NCI-H526 (cell line): ENCODE measurements around the gene NALCN.
"Not testable (repeated sequence)": the region's sequence is repeated elsewhere in the genome, so short reads cannot be mapped to it uniquely, and the experiment has no call there.

Experiments
- DNase-seq, 2 experiments: peaks; one replicate each; lab custom pipeline; 2025; lab: John Stamatoyannopoulos, UW

The NALCN gene

DNA sequence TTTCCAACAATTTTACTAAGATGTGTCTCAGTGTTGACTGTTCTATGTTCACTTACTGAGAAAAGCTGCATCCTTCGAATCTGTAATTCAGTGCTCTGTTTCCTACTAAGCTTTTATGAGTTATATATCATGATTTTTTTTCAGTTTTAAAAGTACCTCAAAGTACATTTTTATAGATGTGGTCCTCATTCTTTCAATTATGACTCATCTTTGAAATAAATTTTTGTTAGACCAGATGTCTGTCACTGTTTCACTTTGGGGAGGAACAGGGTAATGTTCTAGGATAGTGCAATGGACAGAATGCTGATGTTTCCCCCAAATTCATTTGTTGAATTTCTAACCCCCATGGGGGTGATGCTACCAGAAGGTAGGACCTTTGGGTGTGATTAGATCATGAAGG lies 74.8 kb downstream of the NALCN start:
- DNase-seq = no peak

DNA sequence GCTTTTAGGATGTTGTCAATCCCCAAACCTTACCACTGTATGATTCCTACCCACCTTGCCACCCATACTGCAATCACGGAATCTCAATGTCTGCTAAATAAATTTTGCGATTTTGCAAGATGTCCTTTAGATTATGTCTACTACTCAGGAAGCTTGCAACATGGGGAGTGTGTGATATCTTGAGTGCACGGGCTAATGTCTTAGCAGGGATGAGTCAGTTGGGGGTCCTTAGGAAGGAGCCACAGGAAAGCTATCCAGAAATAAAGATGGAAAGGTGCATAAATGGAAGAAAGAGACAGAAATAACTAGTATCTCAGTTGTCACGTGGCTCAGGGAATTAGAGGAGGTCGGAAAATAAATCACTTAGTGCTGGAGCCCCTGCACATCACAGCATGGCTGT lies 77.1 kb downstream of the NALCN start:
- DNase-seq = no peak

DNA sequence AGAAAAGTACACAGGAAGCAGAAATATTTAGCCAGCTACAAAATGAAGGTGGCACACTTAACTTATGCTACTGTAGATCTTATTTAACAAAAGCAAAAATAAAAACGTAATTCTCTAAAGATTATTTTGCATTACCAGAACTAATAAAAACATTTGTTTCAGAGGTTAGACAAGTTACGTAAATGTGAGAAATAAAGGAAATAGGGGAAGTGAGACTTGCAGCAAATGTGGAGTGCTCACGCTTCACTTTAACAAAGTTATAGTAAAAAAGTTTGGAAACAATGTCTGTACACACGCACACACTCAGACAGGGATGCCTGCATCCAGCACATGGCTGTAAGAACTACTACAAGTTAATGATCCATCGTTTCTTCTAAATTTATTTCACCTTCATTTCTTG lies 83.7 kb downstream of the NALCN start:
- DNase-seq = no peak

GRCh38 chr13:101331731-101332130 lies 84.6 kb downstream of the NALCN start:
- DNase-seq = no peak

- DNase-seq = no peak
Observed at GRCh38 chr13:101327871-101328270, 88.4 kb downstream of the NALCN start.

- no peak for DNase-seq
Observed at GRCh38 chr13:101326710-101327109, 89.6 kb downstream of the NALCN start.

- no peak for DNase-seq
Observed at GRCh38 chr13:101325423-101325822, 90.9 kb downstream of the NALCN start.

DNA sequence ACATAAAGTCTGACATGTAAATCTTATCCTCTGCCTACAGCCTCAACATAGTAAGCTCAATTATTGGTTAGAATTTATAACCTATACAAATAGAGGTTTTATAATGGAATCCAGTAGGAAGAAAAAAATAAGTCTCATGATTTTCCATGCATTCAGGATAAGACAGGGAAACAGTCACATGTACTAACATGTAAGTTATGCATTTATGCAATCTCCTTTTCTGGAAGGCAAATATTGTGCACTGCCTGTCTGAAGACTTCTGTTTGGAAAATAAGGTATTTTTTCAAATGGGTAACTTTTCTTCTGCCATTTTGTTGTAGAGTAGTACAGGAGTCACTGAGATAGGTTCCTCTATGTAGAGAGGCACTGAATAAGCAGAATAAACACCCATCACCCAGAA lies 92.7 kb downstream of the NALCN start:
- no peak for DNase-seq

GRCh38 chr13:101317986-101318523 lies 98.3 kb downstream of the NALCN start:
- no peak for DNase-seq

GRCh38 chr13:101313479-101313878 lies 102.8 kb downstream of the NALCN start:
- DNase-seq = not testable (repeated sequence)

- no peak for DNase-seq
Observed at GRCh38 chr13:101309014-101309619, 107.2 kb downstream of the NALCN start.

DNA sequence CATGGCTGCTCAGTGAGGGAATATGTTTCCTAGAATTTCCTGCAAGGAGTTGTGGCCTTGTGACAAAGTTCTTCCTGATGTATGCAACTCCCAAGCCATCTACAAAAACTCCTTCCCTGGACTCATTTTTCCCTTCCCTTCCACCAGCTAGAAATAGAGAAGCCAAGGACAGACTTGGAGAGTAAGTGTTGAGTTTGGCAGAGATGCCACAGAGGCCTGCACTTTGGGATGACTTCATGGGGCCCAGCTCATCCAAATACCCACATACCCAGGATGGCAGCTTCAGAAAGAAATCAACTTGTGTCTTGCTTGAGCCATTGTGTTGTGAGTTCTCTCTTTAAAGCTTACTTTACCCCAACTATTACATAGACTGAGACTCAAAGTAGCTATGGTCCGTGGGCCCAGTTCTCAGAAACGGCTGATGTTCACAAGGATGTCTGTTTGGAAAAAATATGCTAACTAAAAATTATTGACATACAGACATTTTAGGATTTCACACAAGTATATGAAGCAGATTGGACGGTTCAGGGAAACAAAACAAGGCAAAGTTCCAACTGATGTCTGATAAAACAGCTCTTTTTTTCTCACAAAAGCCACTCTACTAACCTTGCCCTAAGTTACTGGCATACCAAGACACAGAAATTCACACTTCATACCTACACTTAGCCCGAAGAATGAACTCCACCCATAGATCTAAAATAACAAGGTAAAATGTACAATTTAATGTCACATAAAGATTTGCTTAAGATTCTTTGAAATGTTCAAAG lies 107.9 kb downstream of the NALCN start:
- no peak for DNase-seq

DNA sequence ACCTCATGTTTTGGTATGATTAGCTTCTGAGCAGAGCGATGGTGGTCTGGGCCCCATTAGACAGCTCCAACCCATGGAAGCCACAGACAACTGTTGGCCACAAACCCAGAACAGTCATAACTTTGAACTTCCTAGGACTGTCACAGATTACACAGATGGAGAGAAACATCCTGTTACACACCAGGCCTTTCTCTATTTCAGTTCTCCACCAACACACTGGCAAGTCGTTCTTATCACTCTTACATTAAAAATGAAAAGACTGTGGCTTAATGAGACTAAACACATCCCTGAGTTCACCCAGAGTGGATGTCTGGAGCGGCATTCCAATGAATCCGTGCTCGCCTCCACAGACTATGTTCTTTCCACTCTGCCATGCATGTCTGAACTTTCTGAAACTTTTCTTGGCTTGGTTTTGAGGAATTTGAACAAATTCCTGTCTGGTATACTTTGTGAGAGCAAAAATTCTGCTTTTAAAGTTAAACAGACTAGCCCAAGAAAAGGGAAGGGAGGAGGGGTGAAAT lies 109.1 kb downstream of the NALCN start:
- no peak for DNase-seq

DNA sequence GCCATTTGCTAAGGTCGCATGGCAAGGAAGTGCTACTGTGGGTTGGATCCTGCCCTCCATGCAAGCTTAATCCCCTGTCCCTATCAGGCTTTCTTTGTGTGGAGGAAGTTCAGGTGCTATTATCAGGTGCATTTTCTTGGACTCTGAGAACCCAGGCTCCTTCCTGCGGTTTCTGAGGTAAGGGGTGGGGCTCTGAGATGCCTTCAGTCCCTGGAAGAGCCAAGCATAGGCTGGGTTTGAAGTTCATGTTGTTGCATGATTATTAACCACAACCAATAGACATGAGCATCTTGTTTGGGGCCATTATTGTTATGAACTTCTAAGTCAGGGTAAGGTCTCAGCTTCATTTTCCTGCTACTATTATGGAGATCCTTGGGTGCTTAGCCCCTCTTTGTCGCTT lies 109.5 kb downstream of the NALCN start:
- DNase-seq = no peak

GRCh38 chr13:101305981-101306411 lies 110.3 kb downstream of the NALCN start:
- no peak for DNase-seq

- DNase-seq = no peak
Observed at GRCh38 chr13:101303521-101303920, 112.8 kb downstream of the NALCN start.

DNA sequence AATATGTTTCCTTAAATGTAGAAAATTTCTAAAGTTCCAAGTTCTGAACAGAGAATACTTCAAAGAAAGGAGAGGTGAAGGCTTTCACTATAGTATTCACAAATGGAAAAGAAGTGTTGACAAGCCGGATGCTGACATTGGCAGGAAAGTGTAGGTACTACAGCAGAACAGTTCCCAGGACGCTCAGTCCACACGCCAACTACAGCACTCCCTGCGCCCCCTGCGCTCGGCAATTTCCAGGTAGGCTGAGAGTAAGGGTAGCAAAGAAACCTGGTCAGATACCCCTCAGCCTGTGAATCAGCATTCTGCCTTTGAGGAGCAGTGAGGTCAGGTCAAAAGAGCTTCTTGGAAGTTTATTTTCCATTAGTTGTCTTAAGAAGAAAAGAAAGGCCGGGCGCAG lies 115.3 kb downstream of the NALCN start:
- no peak for DNase-seq

GRCh38 chr13:101300531-101300930 lies 115.8 kb downstream of the NALCN start:
- no peak for DNase-seq

GRCh38 chr13:101298517-101298916 lies 117.8 kb downstream of the NALCN start:
- no peak for DNase-seq

DNA sequence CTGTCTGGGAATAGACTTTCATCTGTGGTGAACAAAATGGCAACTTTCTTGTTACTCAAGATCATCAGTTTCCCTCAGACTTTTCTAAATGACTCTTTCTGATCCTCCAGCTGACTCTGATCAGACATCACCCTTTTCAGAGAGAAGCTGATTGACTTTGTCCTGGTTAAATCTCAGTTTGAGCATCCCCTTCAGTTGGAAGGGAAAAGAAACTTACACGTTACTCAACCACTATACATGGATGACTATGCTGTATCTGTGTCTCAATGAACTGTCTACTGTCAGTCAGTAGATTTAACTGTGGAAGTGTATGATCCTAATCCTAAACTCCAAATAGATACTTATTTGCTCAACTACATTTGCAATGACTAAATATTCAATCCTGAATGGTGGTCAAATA lies 118.5 kb downstream of the NALCN start:
- no peak for DNase-seq

GRCh38 chr13:101292711-101293110 lies 123.6 kb downstream of the NALCN start:
- no peak for DNase-seq

DNA sequence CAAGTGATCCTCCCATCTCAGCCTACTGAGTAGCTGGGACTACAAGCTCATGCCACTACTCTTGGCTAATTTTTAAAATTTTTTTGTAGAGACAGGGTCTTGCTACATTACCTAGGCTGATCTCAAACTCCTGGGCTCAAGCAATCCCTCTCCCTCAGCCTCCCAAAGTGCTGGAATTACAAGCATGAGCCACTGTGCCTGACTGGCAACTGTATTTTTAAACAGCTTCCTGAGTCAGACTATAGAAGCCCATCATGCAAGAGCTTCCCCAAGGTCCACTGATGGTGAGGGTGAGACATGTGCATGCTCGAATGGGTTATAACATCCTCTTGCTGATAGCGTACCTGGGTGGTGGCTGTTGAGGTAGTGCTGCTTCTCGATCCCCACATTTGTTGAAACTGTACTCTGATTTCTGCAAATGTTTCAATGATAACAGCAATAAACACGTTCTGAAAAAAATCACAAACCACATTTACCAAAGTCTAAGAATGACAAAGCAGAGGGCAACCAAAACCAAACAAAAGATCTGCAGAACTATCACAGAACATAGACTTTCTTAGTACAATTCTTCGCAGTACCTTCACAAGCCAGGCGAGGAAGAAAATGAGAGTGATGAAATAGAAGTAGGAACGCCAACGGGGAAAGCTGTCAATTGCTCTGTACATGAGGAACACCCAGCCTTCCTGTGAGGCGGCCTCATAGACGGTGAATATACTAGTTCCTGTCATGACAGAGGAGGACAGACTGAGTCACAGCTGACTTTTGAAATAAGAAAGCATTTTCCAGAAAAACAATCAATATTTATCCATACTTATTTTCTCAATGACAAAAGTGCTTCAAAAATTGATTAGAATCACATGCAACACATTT lies 124.4 kb downstream of the NALCN start:
- no peak for DNase-seq
